NCI-H524 (cell line): Measurements from ENCODE around the gene ZBTB49.
A peak's percentile ranks its signal among the peaks of the same experiment; 100 is the strongest.
"Not testable (repeated sequence)": the region's sequence is repeated elsewhere in the genome, so short reads cannot be mapped to it uniquely, and the experiment has no call there.

ENCODE experiments used
- DNase-seq, 2 experiments: peaks; one replicate each; lab custom pipeline; 2025; lab: John Stamatoyannopoulos, UW

Gene ZBTB49, protein sequence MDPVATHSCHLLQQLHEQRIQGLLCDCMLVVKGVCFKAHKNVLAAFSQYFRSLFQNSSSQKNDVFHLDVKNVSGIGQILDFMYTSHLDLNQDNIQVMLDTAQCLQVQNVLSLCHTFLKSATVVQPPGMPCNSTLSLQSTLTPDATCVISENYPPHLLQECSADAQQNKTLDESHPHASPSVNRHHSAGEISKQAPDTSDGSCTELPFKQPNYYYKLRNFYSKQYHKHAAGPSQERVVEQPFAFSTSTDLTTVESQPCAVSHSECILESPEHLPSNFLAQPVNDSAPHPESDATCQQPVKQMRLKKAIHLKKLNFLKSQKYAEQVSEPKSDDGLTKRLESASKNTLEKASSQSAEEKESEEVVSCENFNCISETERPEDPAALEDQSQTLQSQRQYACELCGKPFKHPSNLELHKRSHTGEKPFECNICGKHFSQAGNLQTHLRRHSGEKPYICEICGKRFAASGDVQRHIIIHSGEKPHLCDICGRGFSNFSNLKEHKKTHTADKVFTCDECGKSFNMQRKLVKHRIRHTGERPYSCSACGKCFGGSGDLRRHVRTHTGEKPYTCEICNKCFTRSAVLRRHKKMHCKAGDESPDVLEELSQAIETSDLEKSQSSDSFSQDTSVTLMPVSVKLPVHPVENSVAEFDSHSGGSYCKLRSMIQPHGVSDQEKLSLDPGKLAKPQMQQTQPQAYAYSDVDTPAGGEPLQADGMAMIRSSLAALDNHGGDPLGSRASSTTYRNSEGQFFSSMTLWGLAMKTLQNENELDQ

DNA sequence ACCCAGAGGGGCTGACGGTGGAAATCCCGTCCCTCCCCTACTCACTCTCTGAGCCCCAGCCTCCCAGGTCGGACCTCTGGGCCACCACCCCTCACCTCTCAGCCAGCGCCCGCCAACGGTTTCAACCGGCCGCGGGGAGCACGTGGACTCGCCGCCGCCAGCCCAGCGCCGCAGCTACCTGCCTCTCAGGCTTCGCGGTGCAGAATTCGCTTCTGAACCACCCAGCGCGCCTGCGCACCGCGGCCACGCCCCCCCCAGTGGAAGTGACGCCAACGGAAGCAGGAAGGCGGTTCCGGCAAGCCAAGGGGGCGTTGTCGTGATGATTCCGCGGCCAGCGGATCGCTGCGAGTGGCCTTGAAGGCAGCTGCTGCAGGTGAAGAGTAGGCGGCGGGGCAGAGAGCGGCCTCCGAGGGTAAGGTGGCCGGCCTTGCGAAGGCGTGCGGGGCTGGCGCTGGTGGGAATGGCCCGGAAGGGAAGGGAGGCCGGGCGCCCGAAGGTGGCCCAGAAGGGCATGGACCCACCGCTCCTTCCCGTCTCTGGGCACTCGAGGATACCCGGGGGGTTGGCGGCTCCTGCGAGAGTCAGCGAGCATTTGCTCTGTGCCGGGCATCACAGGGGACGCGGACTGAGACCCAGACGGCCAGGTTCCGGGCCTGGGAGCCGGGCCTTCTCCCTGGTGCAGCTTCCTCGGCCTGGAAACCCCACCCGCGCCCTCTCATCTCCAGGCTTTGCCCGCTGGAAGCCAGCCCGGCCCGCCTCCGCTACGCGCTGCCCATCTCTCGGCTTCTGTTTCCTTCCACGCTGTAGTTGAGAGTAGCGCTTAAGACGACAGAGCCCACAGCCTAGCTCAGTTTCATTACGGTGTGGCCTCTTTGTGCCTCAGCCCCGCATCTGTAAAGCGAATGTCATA, at the start of gene ZBTB49, which contains the start of gene LYAR:
Gene ZBTB49, plus strand, starts transcription at position 311 of the 910 bp plus-strand sequence. CDS start 9,695 bp downstream, outside the sequence.
Gene LYAR, minus strand, starts transcription at position 214 of the 910 bp plus-strand sequence. CDS start 6,412 bp downstream, outside the sequence.
- DNase-seq: peak; percentile 80 to 86

DNA sequence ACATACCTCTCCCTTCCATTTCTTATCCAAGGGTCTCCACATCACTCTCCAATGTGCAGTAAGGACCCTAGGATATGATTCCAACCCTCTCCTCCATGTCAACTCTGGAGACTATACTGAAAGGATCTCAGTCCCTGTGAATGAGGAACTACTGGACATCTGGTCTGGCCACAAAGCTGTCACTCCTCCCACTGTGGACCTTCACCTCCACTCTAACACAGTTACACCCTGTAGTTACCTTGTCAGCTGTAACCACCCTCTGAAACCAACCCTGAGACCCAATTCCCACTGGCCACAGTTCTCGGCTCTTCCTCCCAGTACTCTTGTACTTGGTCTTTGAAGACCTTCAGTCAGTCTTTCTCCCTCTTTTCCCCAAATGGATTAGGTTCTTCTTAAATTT, 44.9 kb upstream of the ZBTB49 start:
- DNase-seq: no peak

DNA sequence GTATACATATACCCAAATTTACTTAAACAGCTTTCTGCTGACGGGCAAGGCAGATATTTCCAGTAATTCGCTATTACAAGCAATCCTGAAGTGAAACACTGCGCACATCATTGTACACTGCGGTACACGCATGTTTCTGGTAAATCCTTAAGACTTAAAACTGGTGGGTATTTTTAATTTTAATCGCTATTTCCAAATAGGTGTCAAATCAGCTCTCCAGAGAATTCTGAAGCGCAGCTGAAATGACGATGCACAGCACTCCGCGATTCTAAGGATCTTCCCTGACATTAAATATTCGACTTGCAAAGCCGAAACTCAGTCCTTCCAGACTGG, 42.4 kb upstream of the ZBTB49 start:
- DNase-seq: no peak

DNA sequence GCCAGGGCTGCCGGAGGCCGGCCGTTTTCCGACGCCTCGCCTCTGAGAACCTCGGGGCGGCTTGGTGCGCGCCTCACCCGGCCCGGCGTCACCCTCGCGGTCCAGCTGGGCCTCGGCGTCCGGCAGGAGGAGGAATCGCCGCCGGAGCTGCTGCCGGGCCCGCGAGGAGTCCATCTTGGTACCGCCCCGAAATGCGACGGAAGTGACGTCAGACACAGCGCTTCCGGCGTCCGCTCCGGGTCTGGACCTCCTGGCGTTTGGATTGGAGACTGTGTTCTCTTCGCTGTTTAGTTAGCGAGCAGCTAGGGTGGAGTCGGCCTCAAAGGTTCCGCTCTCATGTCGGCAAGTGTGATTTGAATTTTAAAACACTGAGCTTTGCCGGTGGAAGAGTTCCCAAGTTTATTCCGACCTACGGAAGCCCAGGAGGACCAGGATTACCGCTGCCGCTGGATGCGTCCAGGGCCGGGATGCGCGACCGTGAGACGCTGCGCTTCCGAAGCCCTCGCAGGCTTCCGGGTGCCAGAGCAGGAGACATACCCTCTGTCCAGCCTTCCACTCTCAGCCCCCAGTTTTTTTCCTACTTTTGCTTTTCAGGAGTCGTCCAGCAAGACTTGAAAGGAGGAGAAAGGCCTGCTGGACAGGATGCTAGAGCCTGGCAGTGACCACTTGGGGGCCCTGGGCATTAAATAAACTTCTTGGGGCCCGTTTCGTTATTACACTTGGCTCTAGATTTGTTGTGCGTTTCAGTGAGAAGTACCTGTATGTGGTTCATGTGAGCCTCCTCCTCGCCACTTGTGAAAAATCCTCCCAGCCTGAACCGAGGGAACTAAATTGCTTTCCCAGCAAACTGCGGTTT, 41.8 kb upstream of the ZBTB49 start, which contains the start of gene TMEM128:
Gene TMEM128, minus strand, starts transcription at position 195 of the 856 bp plus-strand sequence. Its CDS starts 21 bp downstream, at position 174.
- DNase-seq: peak; percentile 84 to 88

DNA sequence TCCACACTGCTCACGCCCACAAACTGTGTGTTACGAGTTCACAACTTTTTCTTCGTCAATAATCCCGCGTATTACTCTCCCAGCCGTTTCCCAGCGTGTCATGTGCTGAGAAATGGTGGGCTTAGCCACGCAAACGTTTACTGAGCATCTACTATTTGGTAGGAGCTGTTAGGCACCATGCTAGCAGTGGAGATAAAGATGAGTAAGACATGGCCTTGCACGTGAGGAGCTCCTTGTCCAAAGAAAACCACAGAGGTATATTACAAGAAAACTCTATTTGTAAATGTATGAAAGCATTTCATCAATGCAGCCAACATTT, 41.2 kb upstream of the ZBTB49 start:
- no peak for DNase-seq

DNA sequence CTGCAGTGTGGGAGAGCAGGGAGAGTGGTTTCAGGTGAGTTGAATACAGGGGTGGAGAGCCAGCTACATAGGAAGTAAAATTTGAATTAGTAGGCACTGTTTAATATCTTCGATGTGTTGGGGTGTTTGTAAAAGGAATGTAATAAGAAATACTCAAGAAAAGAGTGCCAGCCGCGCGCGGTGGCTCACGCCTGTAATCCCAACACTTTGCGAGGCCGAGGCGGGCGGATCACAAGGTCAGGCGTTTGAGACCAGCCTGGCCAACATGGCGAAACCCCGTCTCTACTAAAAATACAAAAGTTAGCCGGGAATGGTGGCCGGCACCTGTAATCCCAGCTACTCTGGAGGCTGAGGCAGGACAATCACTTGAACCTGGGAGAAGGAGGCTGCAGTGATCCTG, 40.7 kb upstream of the ZBTB49 start:
- DNase-seq: not testable (repeated sequence)

DNA sequence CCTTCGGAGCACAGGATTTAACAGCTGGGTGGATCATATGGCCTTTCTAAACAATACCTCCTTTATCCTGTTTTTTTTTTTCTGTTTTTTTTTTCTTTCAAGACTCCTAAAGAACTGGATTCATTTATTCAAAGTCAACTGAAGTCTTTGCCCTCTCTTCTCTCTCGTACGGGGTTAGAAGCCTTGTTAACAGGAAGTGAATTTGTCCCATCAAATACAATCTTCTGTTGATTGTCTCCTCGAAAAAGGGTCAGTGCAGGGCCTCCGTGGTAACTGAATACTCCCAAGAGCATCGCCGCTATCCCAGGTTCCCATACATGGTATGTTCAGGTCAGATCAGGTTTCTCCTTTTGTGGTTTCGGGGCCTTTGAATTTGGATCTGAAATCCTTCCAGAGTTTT, 40.2 kb upstream of the ZBTB49 start:
- no peak for DNase-seq

DNA sequence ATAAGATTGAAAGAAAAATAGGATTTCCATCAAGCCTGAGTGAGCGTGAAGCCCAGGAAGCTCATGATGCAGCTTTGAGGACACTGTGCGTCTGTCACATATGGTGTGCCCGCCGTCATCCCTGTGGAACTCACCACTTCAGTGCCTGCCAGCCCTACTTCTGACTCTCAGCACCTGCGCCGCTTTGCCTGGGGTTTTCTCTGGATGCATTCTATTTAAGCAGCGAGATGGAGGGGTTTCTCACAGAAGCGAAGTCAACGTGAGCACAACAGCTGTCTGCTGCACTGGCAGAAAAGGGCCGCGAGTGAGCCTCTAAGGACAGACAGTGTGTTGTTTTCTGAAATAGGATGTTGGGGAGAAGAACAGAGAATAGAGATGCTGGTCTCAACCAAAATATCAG, 35.9 kb upstream of the ZBTB49 start:
- peak; percentile 62 to 82 for DNase-seq

DNA sequence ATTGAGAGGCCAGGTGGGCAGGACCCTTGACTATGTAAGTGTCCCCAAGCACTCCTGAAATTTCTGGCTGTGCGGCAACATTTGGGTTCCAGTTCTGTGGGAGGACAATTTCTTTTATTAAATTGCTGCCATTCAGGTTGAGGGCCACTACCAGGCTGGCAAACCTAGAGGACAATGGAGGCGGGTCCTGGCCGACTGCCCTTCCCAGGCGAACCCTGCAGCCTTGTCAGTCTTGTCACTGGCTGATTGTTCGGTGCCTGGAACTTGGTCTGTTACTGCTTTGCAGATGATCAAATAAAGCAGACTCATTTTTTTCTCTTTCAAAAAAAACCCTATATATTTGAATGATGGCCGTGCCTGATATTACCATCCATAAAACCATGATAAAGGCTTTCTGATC, 35.4 kb upstream of the ZBTB49 start:
- DNase-seq: no peak

DNA sequence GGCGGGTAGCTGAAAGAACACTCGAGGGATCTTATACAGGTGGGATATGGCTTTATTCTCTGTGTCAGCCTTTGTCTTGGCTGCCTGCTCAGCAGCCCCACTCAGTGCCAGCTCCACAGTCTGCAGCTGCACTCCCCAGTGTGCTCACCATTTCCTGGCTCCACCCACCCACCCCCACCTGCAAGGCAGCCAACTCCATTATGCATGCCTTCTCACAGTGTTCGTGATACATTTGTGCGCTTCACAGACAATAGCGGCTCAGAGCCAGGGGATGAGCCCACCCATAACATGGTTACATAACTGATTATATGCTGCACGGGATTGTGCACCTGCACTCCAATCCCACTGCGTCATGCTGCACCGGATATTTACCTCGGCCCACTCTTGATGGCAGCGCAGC, 33.3 kb upstream of the ZBTB49 start:
- DNase-seq: no peak

DNA sequence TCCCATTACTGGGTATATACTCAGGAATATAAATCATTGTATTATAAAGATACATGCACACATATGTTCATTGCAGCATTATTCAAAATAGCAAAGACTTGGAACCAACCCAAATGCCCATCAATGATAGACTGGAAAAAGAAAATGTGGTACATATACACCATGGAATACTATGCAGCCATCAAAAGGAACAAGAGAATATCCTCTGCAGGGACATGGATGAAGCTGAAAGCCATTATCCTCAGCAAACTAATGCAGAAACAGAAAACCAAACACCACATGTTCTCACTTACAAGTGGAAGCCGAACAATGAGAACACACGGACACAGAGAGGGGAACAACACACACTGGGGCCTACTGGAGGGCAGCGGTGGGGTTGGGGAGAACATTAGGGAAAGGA, 32.3 kb upstream of the ZBTB49 start:
- not testable (repeated sequence) for DNase-seq

DNA sequence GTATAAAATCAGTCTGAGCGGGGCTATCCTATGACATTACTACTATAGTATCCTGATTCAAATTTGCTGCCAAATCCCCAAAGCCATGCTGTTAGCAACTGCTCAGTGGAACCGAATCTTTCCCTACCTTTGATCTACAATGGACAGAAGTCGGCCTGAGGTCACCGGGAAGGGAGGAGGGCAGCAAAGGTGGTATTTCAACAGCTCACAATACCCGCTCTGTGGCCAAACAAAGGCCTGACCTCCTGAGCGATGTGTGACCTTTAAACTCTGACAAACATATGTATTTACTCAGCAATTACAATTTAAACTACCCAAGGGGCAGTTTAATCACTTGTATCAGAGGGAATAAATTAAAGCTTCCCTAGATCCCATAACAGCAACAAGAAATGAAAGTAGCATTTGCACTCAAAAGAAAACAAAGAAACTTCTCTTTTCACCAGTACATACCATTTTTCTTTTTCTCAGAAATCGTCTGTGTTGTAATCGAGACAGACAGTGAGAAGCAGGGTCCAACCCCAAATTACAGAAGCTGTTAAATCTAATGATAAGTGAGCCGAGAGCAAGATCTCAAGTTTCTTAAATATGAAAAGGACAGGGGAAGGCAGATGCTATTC, 30.5 kb upstream of the ZBTB49 start:
- DNase-seq: no peak

DNA sequence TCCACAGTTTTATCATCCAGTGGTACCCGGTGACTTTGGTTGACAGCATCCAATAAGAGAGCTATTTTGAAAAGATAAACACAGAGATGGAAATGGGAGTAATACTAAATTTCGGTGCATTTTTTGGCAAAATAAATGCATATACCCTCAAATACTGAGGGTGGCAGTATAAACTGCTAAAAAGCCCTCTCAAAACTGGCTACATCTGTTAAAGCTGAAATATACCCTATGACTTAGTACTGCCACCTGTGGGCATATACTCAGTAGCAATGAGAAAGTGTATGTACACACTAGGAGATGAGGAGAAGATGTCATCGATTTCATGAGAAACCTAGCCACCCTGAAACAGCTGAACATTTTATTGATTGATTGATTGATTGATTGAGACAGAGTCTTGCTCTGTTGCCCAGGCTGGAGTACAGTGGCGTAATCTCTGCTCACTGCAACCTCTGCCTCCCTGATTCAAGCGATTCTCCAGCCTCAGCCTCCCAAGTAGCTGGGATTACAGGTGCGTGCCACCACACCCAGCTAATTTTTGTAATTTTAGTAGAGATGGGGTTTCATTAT, 29.8 kb upstream of the ZBTB49 start:
- peak; percentile 8 to 77 for DNase-seq

DNA sequence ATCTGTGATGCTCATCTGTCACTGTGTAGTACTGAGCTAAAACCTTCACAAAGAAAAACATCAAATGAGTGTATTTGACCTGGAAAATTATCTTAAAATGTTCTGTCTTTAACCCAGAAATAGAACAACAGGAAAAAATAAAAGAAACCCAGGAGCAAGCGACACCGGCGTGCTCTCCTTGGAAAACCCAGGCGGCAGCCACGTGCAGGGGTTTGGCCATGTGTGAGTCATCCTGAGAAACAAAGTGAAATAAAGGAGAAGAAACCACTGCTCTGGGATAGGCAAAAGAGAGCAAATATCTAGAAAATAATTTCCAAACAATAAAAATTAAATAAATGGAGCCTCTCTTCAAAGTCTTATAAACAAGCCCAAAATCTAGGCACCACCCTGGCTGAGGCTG, 22.1 kb upstream of the ZBTB49 start:
- no peak for DNase-seq

DNA sequence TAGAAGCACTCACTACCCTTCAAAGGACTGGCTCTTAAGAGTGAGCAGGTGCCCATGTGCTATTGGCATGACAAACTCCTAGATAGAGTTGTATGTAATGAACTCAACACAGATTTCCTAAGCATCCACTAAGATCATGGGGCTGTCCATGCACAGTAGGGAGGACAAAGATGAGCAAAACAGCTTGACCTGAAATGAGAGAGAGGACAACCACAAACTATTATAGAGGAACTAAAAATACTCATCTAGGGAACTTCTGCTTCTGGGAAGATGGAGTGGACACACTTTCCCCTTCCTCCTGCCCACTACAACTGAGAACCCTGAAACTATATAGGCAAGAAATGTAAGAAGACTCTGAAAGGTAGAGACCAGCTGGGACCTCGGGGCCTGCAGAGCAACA, 21.3 kb upstream of the ZBTB49 start:
- no peak for DNase-seq

DNA sequence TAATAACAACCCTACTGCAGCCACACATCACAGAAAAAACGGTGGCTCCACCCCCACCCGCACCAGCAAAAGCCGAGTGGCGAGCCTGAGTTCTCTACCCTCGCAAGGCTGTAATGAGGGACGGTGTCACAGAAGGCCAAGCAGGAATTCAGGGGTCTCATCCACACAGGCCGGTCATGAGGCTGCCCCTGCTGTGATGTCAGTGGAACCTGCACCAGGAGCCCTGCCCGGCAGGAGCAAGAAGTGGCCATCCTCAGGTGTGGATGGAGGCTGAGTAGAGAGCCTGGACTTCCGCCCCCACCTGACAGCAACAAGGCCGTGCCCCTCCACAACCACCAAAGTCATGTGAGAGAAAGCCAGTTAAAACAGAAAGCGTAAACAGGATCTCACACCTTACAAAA, 20.7 kb upstream of the ZBTB49 start:
- no peak for DNase-seq

DNA sequence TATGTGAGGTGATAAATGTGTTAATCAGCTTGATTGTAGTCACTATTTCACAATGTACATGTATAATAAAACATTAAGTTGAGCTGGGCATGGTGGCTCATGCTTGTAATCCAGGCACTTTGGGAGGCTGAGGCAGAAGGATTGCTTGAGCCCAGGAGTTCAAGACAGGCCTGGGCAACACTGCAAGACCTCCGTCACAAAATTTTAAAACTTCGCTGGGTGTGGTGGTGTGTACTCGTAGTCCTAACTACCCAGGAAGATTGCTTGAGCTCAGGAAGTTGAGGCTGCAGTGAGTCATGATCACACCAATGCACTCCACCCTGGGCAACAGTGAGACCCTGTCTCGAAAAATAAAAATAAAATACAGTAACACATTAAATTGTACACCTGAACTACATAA, 20.2 kb upstream of the ZBTB49 start:
- no peak for DNase-seq

DNA sequence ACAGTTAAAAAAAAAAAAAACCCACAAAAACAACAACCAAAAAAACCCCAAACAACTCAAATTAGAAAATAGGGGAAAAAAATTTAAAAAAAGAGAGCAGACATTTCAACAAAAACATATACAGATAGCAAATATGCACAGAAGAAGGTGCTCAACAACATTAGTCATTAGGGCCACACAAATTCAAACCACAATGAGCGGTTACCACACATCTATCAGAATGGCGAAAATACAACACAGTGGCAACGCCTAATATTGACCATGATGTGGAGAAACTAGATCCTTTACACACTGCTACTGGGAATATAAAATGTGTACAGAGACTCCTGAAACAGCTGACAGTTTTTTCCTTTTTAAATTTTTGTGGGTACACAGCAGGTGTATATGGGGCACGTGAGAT, 19.5 kb upstream of the ZBTB49 start:
- DNase-seq: no peak

DNA sequence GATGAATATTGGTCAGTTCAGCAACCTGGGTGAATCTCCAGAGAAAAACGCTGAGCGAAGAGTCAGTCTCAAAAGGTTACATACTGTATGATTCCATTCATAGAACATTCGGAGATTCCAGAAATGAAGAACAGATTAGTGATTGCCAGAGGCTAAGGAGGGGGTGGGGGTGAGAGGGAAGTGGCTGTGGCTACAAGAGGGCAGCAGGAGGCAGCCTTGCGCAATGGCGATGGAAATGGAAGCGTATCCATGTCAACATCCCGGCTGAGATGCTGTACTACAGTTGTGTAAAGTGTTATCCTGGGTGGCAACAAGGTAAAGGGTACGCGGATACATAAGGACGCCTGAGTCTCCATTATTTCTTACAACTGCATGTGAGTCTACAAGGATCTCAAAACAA, 18.1 kb upstream of the ZBTB49 start:
- DNase-seq: no peak

DNA sequence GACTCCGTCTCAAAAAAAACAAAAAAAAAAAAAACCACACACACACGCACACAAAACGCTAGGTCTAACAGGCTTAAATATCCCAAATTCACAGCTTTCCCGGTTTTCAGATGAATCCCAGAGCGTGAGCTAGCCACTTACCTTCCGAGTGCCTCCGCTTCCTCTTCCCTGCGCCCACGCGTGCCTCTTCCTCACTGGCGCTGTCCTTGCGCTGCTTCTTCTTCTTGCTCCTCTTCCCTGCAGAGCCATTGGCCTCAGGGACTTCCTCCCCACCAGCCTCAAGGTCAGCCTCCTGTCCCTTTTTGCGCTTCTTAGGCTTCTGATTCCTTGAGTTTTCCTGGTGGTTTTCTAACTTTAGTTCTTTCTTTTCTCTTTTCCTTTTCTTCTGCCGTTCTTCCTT, 15.8 kb upstream of the ZBTB49 start:
- DNase-seq: no peak

DNA sequence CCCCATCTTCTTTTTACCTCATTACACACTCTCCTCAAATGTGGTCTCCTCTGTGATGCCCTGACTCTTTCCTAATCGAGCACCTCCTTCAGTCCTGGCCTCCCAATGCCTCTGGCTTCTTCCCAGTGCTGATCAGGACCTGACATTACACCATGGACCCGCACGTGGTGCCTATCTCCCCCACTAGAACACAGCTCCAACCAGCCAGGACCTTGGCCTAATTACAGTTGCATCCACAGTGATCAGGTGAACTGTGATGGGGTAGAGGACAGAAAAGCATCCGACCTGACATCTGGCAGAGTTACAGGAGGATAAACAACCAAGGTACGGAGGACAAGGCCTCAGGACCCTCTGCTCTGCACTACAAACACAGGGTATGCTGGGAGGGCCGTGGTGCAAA, 12.5 kb upstream of the ZBTB49 start:
- no peak for DNase-seq
